WTC11 (cell line): ENCODE data around the gene HRH4. TPM values are rescaled to one million over a fixed set of nuclear protein-coding genes. Genes with fewer than 3 reads are reported as not detected.

Source experiments
- ATAC-seq: fragments of 200-7000 bp; cut with Tn5 transposase; 2 replicates; pipeline ENCODE4 v1.10.0; 2021; ENCODE audit warnings: mild to moderate bottlenecking, moderate library complexity
- CTCF ChIA-PET: fragments of 300-600 bp; sonication (Branson Sonifier 250); formaldehyde crosslinking; loops from one replicate; lab custom pipeline; 2021; ENCODE audit warnings: antibody characterized with exemption; lab: Charles Lee
- POLR2A ChIA-PET: fragments of 350-600 bp; sonication (Branson Sonifier 250); formaldehyde crosslinking; loops from one replicate; lab custom pipeline; 2021; ENCODE audit warnings: antibody characterized with exemption; lab: Charles Lee
- DNase-seq: peaks from one replicate; pipeline ENCODE4 v3.0.0; 2021; ENCODE audit warnings: low spot score
- H3K27ac Mint-ChIP-seq: 2 replicates; pipeline ENCODE4 v1.8.0; 2021; ENCODE audit warnings: mixed read lengths
- H3K27me3 Mint-ChIP-seq: 2 replicates; pipeline ENCODE4 v1.8.0; 2021; ENCODE audit warnings: low read depth, mild to moderate bottlenecking, moderate library complexity, mixed read lengths
- H3K36me3 Mint-ChIP-seq: 2 replicates; pipeline ENCODE4 v1.8.0; 2021; ENCODE audit warnings: mixed read lengths
- H3K4me1 Mint-ChIP-seq: 2 replicates; pipeline ENCODE4 v1.8.0; 2022; ENCODE audit warnings: mixed read lengths
- H3K4me3 Mint-ChIP-seq: 2 replicates; pipeline ENCODE4 v1.8.0; 2021; ENCODE audit warnings: mild to moderate bottlenecking, moderate library complexity, mixed read lengths
- H3K9me3 Mint-ChIP-seq: 2 replicates; pipeline ENCODE4 v1.8.0; 2021; ENCODE audit warnings: mixed read lengths
- CBFB ChIP-seq: sonication (generic); formaldehyde crosslinking; IDR thresholded peaks from 2 replicates; pipeline ENCODE4 v1.8.1; 2022; ENCODE audit warnings: mild to moderate bottlenecking, low read depth, missing genetic modification reagents
- CREM ChIP-seq: sonication (generic); formaldehyde crosslinking; IDR thresholded peaks from 2 replicates; pipeline ENCODE4 v1.8.1; 2022; ENCODE audit warnings: mild to moderate bottlenecking, missing genetic modification reagents, moderate library complexity
- ESRRA ChIP-seq: sonication (generic); formaldehyde crosslinking; IDR thresholded peaks from 2 replicates; pipeline ENCODE4 v1.8.1; 2022; ENCODE audit warnings: mild to moderate bottlenecking, missing genetic modification reagents, borderline replicate concordance
- ETV6 ChIP-seq: sonication (generic); formaldehyde crosslinking; IDR thresholded peaks from 2 replicates; pipeline ENCODE4 v1.8.1; 2022; ENCODE audit warnings: mild to moderate bottlenecking, missing genetic modification reagents
- FOXJ3 ChIP-seq: sonication (generic); formaldehyde crosslinking; IDR thresholded peaks from 2 replicates; pipeline ENCODE4 v1.9.0; 2021; ENCODE audit warnings: missing genetic modification reagents, mild to moderate bottlenecking, borderline replicate concordance
- JAZF1 ChIP-seq: fragments of 250-450 bp; sonication (Bioruptor Pico); IDR thresholded peaks from 2 replicates; pipeline ENCODE4 v1.9.0; 2021; ENCODE audit warnings: moderate library complexity, mild to moderate bottlenecking, inconsistent platforms
- NFE2L1 ChIP-seq: sonication (generic); formaldehyde crosslinking; IDR thresholded peaks from 2 replicates; pipeline ENCODE4 v1.8.1; 2023; ENCODE audit warnings: missing genetic modification reagents
- NR2C2 ChIP-seq: sonication (generic); formaldehyde crosslinking; IDR thresholded peaks from 2 replicates; pipeline ENCODE4 v1.8.0; 2022; ENCODE audit warnings: mild to moderate bottlenecking, missing genetic modification reagents
- PRDM15 ChIP-seq: sonication (generic); formaldehyde crosslinking; IDR thresholded peaks from 2 replicates; pipeline ENCODE4 v1.8.0; 2022; ENCODE audit warnings: missing genetic modification reagents
- PRRX2 ChIP-seq: fragments of 250-450 bp; sonication (Bioruptor Pico); IDR thresholded peaks from 2 replicates; pipeline ENCODE4 v1.8.0; 2021; ENCODE audit warnings: mild to moderate bottlenecking
- SMAD3 ChIP-seq: sonication (generic); formaldehyde crosslinking; IDR thresholded peaks from 2 replicates; pipeline ENCODE4 v1.8.0; 2022; ENCODE audit warnings: missing genetic modification reagents, mild to moderate bottlenecking, borderline replicate concordance
- SOX15 ChIP-seq: fragments of 250-450 bp; sonication (Bioruptor Pico); IDR thresholded peaks from 2 replicates; pipeline ENCODE4 v1.9.0; 2021; ENCODE audit warnings: mild to moderate bottlenecking
- STAT6 ChIP-seq: sonication (generic); formaldehyde crosslinking; conservative IDR thresholded peaks from 2 replicates; pipeline ENCODE4 v1.8.1; 2023; ENCODE audit warnings: mild to moderate bottlenecking, low read depth, missing genetic modification reagents, moderate library complexity
- ZBTB43 ChIP-seq: sonication (generic); formaldehyde crosslinking; IDR thresholded peaks from 2 replicates; pipeline ENCODE4 v1.8.1; 2023; ENCODE audit warnings: mild to moderate bottlenecking, missing genetic modification reagents
- ZNF416 ChIP-seq: fragments of 250-450 bp; sonication (Bioruptor Pico); IDR thresholded peaks from 2 replicates; pipeline ENCODE4 v1.9.0; 2021; ENCODE audit warnings: mild to moderate bottlenecking, inconsistent platforms
- ZNF423 ChIP-seq: fragments of 250-450 bp; sonication (Bioruptor Pico); IDR thresholded peaks from 2 replicates; pipeline ENCODE4 v2.1.2; 2022; ENCODE audit warnings: mild to moderate bottlenecking, moderate library complexity
- ZNF671 ChIP-seq: fragments of 250-450 bp; sonication (Bioruptor Pico); IDR thresholded peaks from 2 replicates; pipeline ENCODE4 v1.8.0; 2021; ENCODE audit warnings: mild to moderate bottlenecking
- total RNA-seq: library from RNA; stranded (reverse); gene quantifications from 3 replicates; pipeline ENCODE4 v1.2.3, GENCODE V29; 2021
- TF ChIP-seq, protein P1 (sequence below): sonication (generic); formaldehyde crosslinking; IDR thresholded peaks from 2 replicates; pipeline ENCODE4 v1.8.1; 2023; ENCODE audit warnings: mild to moderate bottlenecking, moderate library complexity, missing genetic modification reagents
- TF ChIP-seq, protein P2 (sequence below): fragments of 250-450 bp; sonication (Bioruptor Pico); IDR thresholded peaks from 2 replicates; pipeline ENCODE4 v1.9.0; 2021; ENCODE audit warnings: moderate library complexity, mild to moderate bottlenecking, inconsistent platforms, borderline replicate concordance
- TF ChIP-seq, protein P3 (sequence below): sonication (generic); formaldehyde crosslinking; IDR thresholded peaks from 2 replicates; pipeline ENCODE4 v1.8.1; 2023; ENCODE audit warnings: mild to moderate bottlenecking, missing genetic modification reagents, moderate library complexity
- TF ChIP-seq, protein P4 (sequence below): sonication (generic); formaldehyde crosslinking; IDR thresholded peaks from 2 replicates; pipeline ENCODE4 v1.8.1; 2023; ENCODE audit warnings: mild to moderate bottlenecking, missing genetic modification reagents, moderate library complexity
- TF ChIP-seq, protein P5 (sequence below): sonication (generic); formaldehyde crosslinking; IDR thresholded peaks from 2 replicates; pipeline ENCODE4 v1.8.0; 2023; ENCODE audit warnings: missing genetic modification reagents

HRH4 gene
- total RNA-seq, 1 experiment from 2014 or later = not detected

DNA sequence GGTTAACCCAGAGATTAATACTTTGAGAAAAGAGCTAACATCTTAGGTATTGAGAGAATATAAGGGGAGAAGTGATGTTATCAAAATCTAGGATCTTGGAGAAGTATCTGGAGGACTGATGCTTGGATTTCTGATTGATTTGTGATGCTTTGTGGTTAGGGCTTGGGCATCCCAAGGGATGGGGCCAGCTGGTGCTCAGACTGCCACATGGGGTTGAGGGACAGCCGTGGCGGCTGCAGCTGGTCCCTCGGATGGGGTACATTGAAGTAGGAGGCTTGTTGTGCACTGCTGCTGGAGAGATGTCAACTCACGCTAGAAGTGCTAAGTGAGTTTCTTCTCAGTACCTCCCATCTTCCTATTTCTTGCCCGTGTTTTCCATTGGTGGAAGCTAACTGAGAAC is 22.4 kb downstream of the HRH4 start:
- no peak for ATAC-seq
- ChIA-PET POLR2A (no interaction called here), CTCF (interaction anchor here (1.0 kb wide), 1 partner anchor 36 kb away, joined by 4 read pairs; no protein-coding TSS in a partner anchor)
- H3K27ac Mint-ChIP-seq = no peak overlapping the region
- no peak for DNase-seq
- TF ChIP-seq, protein P1, sequence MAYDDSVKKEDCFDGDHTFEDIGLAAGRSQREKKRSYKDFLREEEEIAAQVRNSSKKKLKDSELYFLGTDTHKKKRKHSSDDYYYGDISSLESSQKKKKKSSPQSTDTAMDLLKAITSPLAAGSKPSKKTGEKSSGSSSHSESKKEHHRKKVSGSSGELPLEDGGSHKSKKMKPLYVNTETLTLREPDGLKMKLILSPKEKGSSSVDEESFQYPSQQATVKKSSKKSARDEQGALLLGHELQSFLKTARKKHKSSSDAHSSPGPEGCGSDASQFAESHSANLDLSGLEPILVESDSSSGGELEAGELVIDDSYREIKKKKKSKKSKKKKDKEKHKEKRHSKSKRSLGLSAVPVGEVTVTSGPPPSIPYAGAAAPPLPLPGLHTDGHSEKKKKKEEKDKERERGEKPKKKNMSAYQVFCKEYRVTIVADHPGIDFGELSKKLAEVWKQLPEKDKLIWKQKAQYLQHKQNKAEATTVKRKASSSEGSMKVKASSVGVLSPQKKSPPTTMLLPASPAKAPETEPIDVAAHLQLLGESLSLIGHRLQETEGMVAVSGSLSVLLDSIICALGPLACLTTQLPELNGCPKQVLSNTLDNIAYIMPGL = no peak
- no peak for TF ChIP-seq NR2C2
- no peak for TF ChIP-seq JAZF1
- TF ChIP-seq, protein P2, sequence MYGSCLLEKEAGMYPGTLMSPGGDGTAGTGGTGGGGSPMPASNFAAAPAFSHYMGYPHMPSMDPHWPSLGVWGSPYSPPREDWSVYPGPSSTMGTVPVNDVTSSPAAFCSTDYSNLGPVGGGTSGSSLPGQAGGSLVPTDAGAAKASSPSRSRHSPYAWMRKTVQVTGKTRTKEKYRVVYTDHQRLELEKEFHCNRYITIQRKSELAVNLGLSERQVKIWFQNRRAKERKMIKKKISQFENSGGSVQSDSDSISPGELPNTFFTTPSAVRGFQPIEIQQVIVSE (CRISPR knock-in tag) = no peak
- no peak for TF ChIP-seq NFE2L1 (CRISPR knock-in tag)
- TF ChIP-seq PRDM15 (CRISPR knock-in tag) = no peak
- no peak for TF ChIP-seq ETV6 (CRISPR knock-in tag)
- TF ChIP-seq SMAD3 (CRISPR knock-in tag) = no peak
- TF ChIP-seq, protein P3, sequence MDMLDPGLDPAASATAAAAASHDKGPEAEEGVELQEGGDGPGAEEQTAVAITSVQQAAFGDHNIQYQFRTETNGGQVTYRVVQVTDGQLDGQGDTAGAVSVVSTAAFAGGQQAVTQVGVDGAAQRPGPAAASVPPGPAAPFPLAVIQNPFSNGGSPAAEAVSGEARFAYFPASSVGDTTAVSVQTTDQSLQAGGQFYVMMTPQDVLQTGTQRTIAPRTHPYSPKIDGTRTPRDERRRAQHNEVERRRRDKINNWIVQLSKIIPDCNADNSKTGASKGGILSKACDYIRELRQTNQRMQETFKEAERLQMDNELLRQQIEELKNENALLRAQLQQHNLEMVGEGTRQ (CRISPR knock-in tag) = no peak
- no peak for TF ChIP-seq ZBTB43 (CRISPR knock-in tag)
- TF ChIP-seq SOX15 (CRISPR knock-in tag) = no peak
- TF ChIP-seq, protein P4, sequence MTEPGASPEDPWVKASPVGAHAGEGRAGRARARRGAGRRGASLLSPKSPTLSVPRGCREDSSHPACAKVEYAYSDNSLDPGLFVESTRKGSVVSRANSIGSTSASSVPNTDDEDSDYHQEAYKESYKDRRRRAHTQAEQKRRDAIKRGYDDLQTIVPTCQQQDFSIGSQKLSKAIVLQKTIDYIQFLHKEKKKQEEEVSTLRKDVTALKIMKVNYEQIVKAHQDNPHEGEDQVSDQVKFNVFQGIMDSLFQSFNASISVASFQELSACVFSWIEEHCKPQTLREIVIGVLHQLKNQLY = no peak
- TF ChIP-seq FOXJ3 (CRISPR knock-in tag) = no peak
- no peak for TF ChIP-seq ZNF416
- no peak overlapping the region for H3K4me3 Mint-ChIP-seq
- peaks cover 5% of the 10 kb centered on the region; the same call in 1 of the 2 replicates for H3K36me3 Mint-ChIP-seq
- H3K9me3 Mint-ChIP-seq = peaks cover 12% of the 10 kb centered on the region
- H3K4me1 Mint-ChIP-seq = no peaks in the 10 kb centered on the region
- no peaks in the 10 kb centered on the region; the same call in 1 of the 2 replicates for H3K27me3 Mint-ChIP-seq

- H3K9me3 Mint-ChIP-seq = peaks cover under 1% of the 10 kb centered on the region; the same call in 1 of the 2 replicates
- no peaks in the 10 kb centered on the region for H3K36me3 Mint-ChIP-seq
- CTCF ChIA-PET = interaction anchor here (1.2 to 1.5 kb wide), 3 partner anchors 25 to 124 kb away, joined by 3 read pairs; no protein-coding TSS in a partner anchor
- H3K4me3 Mint-ChIP-seq = no peak overlapping the region
- POLR2A ChIA-PET = no interaction called here
- H3K27me3 Mint-ChIP-seq = no peaks in the 10 kb centered on the region; the same call in 1 of the 2 replicates
- ATAC-seq (no peak), DNase-seq (no peak)
- no peaks in the 10 kb centered on the region; the same call in 1 of the 2 replicates for H3K4me1 Mint-ChIP-seq
- H3K27ac Mint-ChIP-seq = no peak overlapping the region
- no peak for TF ChIP-seq STAT6 (CRISPR knock-in tag)
- no peak for TF ChIP-seq CBFB (CRISPR knock-in tag)
- TF ChIP-seq, protein P5, sequence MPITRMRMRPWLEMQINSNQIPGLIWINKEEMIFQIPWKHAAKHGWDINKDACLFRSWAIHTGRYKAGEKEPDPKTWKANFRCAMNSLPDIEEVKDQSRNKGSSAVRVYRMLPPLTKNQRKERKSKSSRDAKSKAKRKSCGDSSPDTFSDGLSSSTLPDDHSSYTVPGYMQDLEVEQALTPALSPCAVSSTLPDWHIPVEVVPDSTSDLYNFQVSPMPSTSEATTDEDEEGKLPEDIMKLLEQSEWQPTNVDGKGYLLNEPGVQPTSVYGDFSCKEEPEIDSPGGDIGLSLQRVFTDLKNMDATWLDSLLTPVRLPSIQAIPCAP = no peak
- no peak for TF ChIP-seq ZNF671
- TF ChIP-seq CREM = no peak
- no peak for TF ChIP-seq ZNF423 (CRISPR knock-in tag)
- no peak for TF ChIP-seq ESRRA
- no peak for TF ChIP-seq PRRX2
Observed at GRCh38 chr18:24485681-24486080, 25.2 kb downstream of the HRH4 start.
